GM10266 (cell line): ENCODE data around the gene MARCHF11.

Experiments
- DNase-seq: peaks from one replicate; pipeline ENCODE4 v3.0.0; 2012; ENCODE audit errors: extremely low spot score
- CTCF ChIP-seq: IDR thresholded peaks from 2 replicates; pipeline ENCODE4 v1.5.1; 2012; ENCODE audit warnings: mild to moderate bottlenecking, low read depth; ENCODE audit not compliant: control insufficient read depth, insufficient read depth; ENCODE audit errors: missing control alignments

Gene MARCHF11

GRCh38 chr5:16104961-16105360, 74.6 kb downstream of the MARCHF11 start:
- TF ChIP-seq CTCF = no peak
- DNase-seq = no peak

GRCh38 chr5:16095612-16096011, 84.0 kb downstream of the MARCHF11 start:
- no peak for DNase-seq
- TF ChIP-seq CTCF = no peak

- TF ChIP-seq CTCF = no peak
- DNase-seq = no peak
Measured at GRCh38 chr5:16090270-16090669, 89.3 kb downstream of the MARCHF11 start.

- no peak for DNase-seq
- TF ChIP-seq CTCF = no peak
Measured at GRCh38 chr5:16082982-16083381, 96.6 kb downstream of the MARCHF11 start.

GRCh38 chr5:16082053-16082452, 97.5 kb downstream of the MARCHF11 start:
- TF ChIP-seq CTCF = no peak

GRCh38 chr5:16081376-16081955, 98.1 kb downstream of the MARCHF11 start:
- no peak for DNase-seq
- no peak for TF ChIP-seq CTCF

More at GRCh38 chr5:16082053-16082452, 97.5 kb downstream of the MARCHF11 start:
- no peak for DNase-seq

- DNase-seq = no peak
- no peak for TF ChIP-seq CTCF
Measured at GRCh38 chr5:16076657-16077056, 102.9 kb downstream of the MARCHF11 start.
